ENCODE measurements around the gene POLR2I.
"Not testable (repeated sequence)": the region's sequence is repeated elsewhere in the genome, so short reads cannot be mapped to it uniquely, and the experiment has no call there.

POLR2I gene

DNA sequence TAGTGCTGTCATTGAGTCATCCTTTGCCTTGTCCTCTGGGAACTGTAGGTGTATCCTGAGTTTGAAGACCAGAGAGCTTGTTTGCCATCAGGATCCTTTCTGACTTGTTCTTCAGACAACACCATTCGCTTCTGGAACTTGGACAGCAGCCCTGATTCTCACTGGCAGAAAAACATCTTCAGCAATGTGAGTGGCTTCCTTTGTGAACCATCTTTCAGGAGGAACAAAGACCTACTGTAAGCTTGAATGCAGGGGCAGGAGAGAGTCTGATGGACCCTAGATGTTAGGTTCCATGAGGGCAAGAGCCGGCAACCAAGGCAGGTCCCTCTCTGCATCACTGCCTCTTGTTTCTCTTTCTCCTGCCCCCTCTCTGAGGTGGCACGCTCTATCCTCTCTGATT, 33.3 kb downstream of the POLR2I start:
- H3K4me3 ChIP-seq (ENCODE audit: low read depth, low read length): no peak overlapping the region
- no peak for DNase-seq (ENCODE audit: low read depth)
- no peak for TF ChIP-seq CTCF (IDR thresholded peaks at IDR 0.05; ENCODE audit: low read depth, low read length, missing control alignments)

DNA sequence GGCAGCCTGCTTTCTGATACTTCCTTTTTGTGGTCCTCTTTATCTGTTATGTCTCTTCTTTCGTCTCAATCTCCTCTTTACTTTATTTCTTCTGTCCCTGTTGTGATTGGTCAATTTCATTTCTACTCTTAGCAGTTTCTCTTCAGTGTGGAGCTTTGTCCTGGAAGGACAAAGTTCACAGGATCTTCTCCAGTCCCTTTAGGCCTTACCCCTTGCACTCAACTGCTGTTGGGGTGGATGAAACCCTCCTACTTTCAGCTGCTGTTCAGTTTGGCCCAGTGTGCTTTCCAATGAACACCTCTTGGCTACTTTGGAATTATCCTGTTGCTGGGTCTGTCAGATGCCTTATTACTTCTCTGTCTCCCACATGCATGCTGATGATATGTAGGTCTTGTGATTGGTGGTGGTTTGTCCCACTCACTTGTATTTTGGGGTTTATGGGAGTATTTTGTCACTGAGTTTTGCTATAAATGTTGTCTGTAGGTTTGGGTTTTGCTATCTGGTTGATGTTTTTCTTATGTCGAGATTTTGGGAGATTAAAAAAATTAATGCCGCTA, 35.2 kb downstream of the POLR2I start:
- no peak for DNase-seq (ENCODE audit: low read depth)
- no peak overlapping the region for H3K4me3 ChIP-seq (ENCODE audit: low read depth, low read length)
- TF ChIP-seq CTCF (IDR thresholded peaks at IDR 0.05; ENCODE audit: low read depth, low read length, missing control alignments): no peak

GRCh38 chr19:36073121-36073876, 41.4 kb downstream of the POLR2I start:
- no peak for TF ChIP-seq CTCF (IDR thresholded peaks at IDR 0.05; ENCODE audit: low read depth, low read length, missing control alignments)
- DNase-seq (ENCODE audit: low read depth): no peak
- no peak overlapping the region for H3K4me3 ChIP-seq (ENCODE audit: low read depth, low read length)

DNA sequence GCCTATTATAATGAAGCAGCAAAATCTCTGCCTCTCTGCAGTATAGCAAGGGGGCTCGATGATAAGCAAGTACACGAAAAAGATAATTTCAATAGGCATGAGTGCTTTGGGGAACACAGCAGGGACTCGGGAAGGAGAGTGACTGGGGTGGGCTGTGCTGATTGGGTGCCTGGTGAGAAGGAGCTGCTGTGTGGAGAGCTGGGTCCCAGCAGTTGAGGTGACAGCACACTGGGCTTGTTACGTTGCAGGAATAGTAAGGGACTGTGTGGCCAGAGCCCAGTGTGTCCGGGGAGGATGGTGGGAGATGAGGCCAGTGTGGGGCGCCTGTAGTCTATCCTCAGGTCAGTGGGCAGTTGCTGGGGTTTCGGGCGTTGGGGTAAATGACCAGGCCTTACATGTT, 42.6 kb downstream of the POLR2I start:
- TF ChIP-seq CTCF (IDR thresholded peaks at IDR 0.05; ENCODE audit: low read depth, low read length, missing control alignments): no peak
- no peak for DNase-seq (ENCODE audit: low read depth)

GRCh38 chr19:36068810-36069499, 45.7 kb downstream of the POLR2I start:
- H3K4me3 ChIP-seq (ENCODE audit: low read depth, low read length); DNase-seq (ENCODE audit: low read depth): not testable (repeated sequence)

More for the DNA sequence above, 42.6 kb downstream of the POLR2I start:
- H3K4me3 ChIP-seq (ENCODE audit: low read depth, low read length): no peak overlapping the region

GRCh38 chr19:36067681-36068080, 47.0 kb downstream of the POLR2I start:
- no peak for TF ChIP-seq CTCF (IDR thresholded peaks at IDR 0.05; ENCODE audit: low read depth, low read length, missing control alignments)
- H3K4me3 ChIP-seq (ENCODE audit: low read depth, low read length): no peak overlapping the region
- DNase-seq (ENCODE audit: low read depth): no peak

DNA sequence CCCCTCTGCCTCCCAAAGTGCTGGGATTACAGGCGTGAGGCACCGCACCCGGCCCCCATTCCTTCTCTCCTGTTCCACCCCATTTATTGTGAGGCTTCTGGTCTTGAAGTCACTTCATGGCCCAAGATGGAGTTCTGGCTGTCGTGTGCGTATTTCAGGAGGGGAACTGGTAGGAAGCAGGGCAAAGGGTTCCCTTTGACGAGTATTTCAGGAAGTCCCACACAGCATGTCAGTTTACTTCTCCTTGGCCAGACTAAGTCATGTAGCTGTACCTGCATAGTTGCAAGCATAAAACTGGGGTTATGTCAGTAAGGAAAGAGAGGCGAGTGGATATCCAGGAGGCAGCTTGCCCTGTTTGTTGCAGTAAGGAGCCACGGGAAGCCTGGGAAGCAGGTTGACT, 49.8 kb downstream of the POLR2I start:
- no peak for TF ChIP-seq CTCF (IDR thresholded peaks at IDR 0.05; ENCODE audit: low read depth, low read length, missing control alignments)
- no peak for DNase-seq (ENCODE audit: low read depth)
- H3K4me3 ChIP-seq (ENCODE audit: low read depth, low read length): no peak overlapping the region

Measured in GM12864 (cell line).